Fibroblast of the conjunctiva (primary cell): Measurements from ENCODE around the gene NLGN1.

ENCODE experiments used
- DNase-seq: peaks from one replicate; pipeline ENCODE4 v3.0.0-alpha.2; 2010; ENCODE audit warnings: low read depth

NLGN1 gene

DNA sequence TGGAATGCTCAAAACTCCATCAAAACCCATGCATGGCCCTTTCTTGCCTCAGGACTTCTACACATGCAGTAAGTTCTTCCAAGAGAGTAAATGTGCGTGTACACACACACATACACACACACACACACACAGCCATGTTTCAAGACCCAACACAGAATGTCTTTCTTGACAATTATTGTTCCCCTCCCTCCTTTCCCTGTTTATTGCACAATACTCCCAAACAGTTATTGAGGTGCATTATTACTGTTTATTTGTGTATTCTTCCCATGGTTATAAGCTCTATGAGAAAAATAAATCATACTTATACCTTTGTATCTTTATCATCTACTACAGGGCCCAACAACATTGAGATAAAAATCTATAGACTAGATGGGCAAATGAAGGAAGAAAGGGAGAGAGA lies 937.8 kb downstream of the NLGN1 start:
- DNase-seq = no peak

DNA sequence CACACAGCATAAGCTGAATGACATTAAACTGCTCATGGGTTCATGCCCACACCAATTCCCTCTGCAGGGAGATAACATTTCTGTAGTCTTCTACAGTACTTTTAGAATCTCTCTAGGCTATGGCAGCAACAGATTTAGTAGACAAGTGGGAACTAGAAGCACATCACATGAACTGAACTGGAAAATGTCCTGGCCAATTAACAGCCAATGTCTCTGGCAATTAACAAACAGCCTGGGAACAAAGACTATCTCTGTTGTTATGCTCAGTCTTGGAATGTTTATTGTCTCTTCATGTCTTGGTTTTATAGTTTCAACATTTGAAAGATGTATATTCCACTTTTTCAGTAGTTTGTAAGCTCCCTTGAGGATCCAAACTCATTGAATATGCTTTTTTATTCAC lies 938.4 kb downstream of the NLGN1 start:
- no peak for DNase-seq
